HG02943 (cell line): ENCODE data around the gene SIGLEC5.

Experiments used
- ATAC-seq: cut with Tn5 transposase; IDR thresholded peaks from one replicate; pipeline ENCODE4 v1.9.1; 2021; ENCODE audit warnings: mild to moderate bottlenecking, low read depth, moderate library complexity; ENCODE audit not compliant: unreplicated experiment

Gene SIGLEC5

GRCh38 chr19:51592521-51592920, 37.7 kb downstream of the SIGLEC5 start:
- no peak for ATAC-seq

- no peak for ATAC-seq
Measured at GRCh38 chr19:51590441-51590840, 39.8 kb downstream of the SIGLEC5 start.

GRCh38 chr19:51589511-51589910, 40.7 kb downstream of the SIGLEC5 start:
- ATAC-seq, result no peak

- ATAC-seq, result no peak
Measured at GRCh38 chr19:51587264-51588191, 42.7 kb downstream of the SIGLEC5 start.

GRCh38 chr19:51586799-51587198, 43.4 kb downstream of the SIGLEC5 start:
- ATAC-seq, result no peak

GRCh38 chr19:51586103-51586728, 44.0 kb downstream of the SIGLEC5 start:
- ATAC-seq, result no peak

GRCh38 chr19:51576850-51577249, 53.4 kb downstream of the SIGLEC5 start:
- no peak for ATAC-seq

GRCh38 chr19:51573331-51573730, 56.9 kb downstream of the SIGLEC5 start:
- ATAC-seq, result no peak

GRCh38 chr19:51572908-51573307, 57.3 kb downstream of the SIGLEC5 start:
- no peak for ATAC-seq

- no peak for ATAC-seq
Measured at GRCh38 chr19:51572410-51572809, 57.8 kb downstream of the SIGLEC5 start.

- no peak for ATAC-seq
Measured at GRCh38 chr19:51571599-51571998, 58.6 kb downstream of the SIGLEC5 start.

GRCh38 chr19:51570962-51571575, 59.1 kb downstream of the SIGLEC5 start, which contains the start of gene ZNF175:
Gene ZNF175 (plus strand): TSS chr19:51571283. CDS start chr19:51573330, 2,047 bp downstream.
- peak; percentile 86 for ATAC-seq

- no peak for ATAC-seq
Measured at GRCh38 chr19:51568456-51568855, 61.7 kb downstream of the SIGLEC5 start.

GRCh38 chr19:51567583-51567982, 62.6 kb downstream of the SIGLEC5 start:
- no peak for ATAC-seq

GRCh38 chr19:51566489-51567100, 63.6 kb downstream of the SIGLEC5 start:
- no peak for ATAC-seq

GRCh38 chr19:51565583-51565982, 64.6 kb downstream of the SIGLEC5 start:
- ATAC-seq, result no peak

- ATAC-seq, result no peak
Measured at GRCh38 chr19:51564791-51565190, 65.4 kb downstream of the SIGLEC5 start.
